Stimulated activated CD8-positive, alpha-beta memory T cell treated with anti-CD3 and anti-CD28 coated beads, Interleukin-4, amount 100 ng/mL, for 24 hours (primary cell): ENCODE data around the gene CAPN8.
"Not testable (repeated sequence)": the region's sequence is repeated elsewhere in the genome, so short reads cannot be mapped to it uniquely, and the experiment has no call there.

Source experiments
- DNase-seq: peaks from one replicate; pipeline ENCODE4 v3.0.0-alpha.2; 2020; ENCODE audit warnings: low read depth

The CAPN8 gene

GRCh38 chr1:223525957-223526356 is 139.5 kb downstream of the CAPN8 start:
- DNase-seq: no peak

DNA sequence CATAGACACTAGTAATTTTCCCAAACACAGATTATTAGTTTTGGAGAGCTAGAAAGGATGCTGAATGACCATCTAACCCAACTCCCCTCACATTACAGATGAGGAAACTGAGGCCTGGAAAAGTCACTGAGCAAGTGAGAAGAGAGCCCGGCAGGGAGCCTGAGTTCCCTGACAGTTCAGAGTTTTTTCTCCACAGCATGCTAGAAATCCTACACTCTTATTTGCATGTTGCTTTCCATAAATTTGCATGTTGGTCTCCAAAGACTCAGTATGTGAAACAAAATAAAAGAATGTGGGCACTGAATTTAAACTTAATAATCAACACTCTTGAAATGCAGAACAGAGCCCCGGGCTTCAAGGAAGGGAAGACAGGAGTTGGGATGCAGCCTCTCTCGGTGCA is 140.0 kb downstream of the CAPN8 start:
- no peak for DNase-seq

DNA sequence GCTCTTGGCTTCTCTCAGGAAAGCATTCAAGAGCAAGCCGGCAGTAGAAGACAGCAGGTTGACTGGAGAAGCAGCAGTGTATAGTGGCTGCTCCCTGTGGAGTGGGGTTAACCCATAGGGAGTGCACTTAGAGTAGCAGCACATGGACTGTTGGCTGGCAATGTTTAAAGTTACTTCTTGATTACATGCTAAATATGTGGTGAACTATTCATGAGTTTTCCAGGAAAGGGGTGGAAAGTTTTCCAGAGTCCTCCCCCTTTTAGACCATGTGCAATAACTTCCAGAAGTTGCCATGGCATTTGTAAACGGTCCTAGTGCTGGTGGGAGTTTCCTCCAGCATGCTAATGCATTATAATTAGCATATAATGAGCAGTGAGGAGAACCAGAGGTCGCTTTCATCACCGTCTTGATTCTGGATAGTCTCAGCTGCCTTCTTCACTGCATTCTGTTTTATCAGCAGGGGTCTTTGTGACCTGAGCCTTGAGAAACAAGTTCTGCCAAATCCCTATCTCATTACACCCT is 140.5 kb downstream of the CAPN8 start:
- no peak for DNase-seq

DNA sequence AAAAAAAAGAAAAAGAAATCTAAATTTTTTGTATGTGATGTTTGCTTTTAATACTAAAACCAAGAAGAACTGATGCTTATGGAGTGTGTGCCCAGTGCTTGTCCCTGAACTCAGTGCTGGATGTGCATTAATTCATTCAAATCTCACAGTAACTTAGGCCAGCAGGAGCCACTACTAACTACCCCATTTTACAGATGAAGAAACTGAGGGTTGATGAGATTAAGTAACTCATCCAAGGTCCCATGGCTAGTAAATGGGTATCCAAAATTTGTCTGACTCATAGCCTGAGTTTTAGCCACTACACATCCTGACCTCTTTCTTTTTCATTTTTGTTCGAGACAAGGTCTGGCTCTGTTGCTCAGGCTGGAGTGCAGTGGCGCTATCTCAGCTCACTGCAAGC is 144.4 kb downstream of the CAPN8 start:
- DNase-seq: no peak

DNA sequence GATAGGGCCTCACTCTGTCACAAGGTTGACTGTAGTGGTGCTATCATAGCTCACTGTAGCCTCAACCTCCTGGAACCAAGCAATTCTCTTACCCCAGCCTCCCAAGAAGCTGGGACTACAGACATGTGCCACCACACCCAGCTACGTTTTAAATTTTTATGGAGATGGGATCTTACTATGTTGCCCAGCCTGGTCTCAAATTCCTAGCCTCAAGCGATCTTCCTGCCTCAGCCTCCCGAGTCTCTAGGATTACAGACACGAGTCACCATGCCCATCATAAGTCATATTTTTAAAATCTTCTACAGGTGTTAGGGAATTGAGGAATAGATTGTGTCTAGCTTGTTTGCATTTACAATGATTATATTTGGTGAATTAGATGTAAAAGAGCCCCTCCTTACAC is 145.3 kb downstream of the CAPN8 start:
- DNase-seq: no peak

- no peak for DNase-seq
Observed at GRCh38 chr1:223519116-223519515, 146.4 kb downstream of the CAPN8 start.

- DNase-seq: not testable (repeated sequence)
Observed at GRCh38 chr1:223518553-223518952, 146.9 kb downstream of the CAPN8 start.

GRCh38 chr1:223515926-223516325 is 149.6 kb downstream of the CAPN8 start:
- no peak for DNase-seq

DNA sequence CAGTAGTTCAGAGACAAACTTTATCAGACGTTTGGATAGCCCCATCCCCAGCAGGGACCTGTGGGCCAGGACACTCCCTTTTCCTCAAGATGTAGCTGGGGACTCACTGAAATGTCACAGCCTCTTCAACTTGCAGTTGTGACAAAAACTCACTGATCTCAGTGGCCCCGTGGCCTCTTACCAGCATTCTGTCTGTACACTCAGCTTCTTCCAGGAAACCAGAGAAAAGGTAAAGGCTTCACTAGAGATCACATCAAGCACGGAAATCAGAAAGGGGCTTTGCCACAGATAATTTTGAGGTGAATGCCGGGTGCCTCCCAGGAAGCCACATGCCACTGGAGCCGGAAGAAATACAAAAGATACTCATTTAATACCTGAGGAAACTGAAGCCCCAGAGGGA is 150.1 kb downstream of the CAPN8 start:
- no peak for DNase-seq

GRCh38 chr1:223514644-223515043 is 150.9 kb downstream of the CAPN8 start:
- no peak for DNase-seq

DNA sequence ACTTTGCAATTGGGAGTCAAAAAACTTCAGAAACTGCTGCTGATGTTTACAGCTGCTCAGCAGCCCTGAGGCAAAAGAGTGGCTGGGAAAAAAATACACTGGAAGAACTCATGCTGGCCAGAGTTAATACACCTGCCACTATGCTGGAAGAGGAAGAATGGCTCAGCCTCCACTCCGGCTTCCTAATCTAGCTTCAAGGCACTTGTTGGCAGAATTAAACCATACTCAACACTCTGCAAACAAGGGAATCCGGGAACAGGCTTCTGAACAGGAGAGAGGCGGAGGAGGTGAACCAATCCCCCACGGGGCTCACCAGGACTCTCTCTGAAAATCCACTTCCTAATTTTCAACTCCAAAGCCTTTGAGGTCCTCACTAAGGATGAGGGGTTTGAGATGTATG is 152.2 kb downstream of the CAPN8 start:
- no peak for DNase-seq

DNA sequence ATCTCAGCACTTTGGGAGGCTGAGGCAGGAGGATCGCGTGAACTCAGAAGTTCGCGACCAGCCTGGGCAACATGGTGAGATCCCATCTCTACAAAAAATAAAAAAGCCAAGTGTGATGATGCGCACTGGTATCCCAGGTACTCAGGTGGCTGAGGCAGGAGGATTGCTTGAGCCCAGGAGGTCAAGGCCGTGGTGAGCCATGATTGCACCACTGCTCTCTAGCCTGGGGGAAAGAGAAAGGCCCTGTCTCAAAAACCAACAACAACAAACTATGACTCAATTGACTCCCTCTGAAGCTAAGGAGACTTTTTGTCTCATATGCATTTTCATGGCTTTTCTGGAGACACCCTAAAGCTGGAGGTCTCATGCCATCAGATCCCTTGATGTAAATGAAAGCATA is 153.4 kb downstream of the CAPN8 start:
- DNase-seq: no peak

GRCh38 chr1:223508796-223509195 is 156.7 kb downstream of the CAPN8 start:
- DNase-seq: no peak

- no peak for DNase-seq
Observed at GRCh38 chr1:223504741-223505140, 160.8 kb downstream of the CAPN8 start.

GRCh38 chr1:223503348-223503747 is 162.2 kb downstream of the CAPN8 start:
- no peak for DNase-seq

- peak; percentile 1 for DNase-seq
Observed at GRCh38 chr1:223500560-223501425, 164.7 kb downstream of the CAPN8 start.

DNA sequence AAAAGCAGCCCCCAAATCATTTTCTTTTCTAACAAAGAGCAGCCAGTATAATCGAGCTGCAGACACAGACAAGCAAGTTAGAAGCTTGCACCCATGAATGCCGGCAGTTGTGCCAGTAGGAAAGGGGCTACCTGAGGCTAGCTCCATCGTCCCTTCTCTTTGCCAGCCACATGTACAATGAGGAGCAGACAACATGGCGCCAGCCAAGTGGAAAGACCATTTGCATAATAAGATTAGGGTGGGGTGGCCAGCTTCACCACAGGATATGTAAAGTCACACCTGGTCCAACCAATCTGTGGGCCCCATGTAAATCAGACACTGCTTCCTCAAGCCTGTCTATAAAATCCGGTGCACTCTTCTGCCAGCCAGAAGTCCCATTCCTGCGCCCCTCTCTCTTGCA is 168.6 kb downstream of the CAPN8 start:
- DNase-seq: no peak

DNA sequence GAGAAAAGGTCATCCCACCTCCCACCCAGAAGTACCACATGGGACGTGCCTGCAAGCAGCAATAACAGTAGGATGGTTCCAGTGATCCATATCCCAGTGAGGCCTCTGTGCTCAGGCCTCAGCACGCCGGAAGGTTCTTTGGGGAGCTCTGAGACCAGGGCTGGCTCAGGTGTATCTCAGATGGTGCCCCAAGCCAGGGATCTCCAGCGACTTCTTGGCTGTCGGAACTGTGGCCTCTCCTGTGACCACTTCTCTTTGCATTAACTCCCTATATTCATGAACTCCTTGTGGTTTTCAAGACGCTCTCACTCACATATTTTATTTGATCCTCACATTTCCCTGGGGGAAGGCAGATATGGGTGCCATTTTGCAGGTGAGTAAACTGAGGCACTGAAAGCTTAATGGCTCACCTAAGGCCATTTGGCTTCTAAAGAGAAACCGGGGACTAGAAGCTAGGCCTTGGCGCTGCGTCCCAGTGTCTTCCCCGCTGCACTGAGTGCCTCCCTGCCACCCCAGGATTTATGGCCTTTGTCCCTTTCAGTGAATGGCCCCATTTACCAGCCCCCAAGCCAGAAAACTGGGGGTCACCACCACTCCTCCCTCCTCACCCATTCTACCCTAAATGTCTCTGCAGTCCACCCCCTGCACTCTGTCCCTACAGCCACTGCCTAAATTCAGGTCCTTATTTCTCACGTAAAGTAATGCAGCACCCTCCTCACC is 170.4 kb downstream of the CAPN8 start:
- no peak for DNase-seq

- DNase-seq: no peak
Observed at GRCh38 chr1:223492044-223492443, 173.5 kb downstream of the CAPN8 start.
